ENCODE data around the gene MOB3C.
A peak's percentile ranks its signal among the peaks of the same experiment; 100 is the strongest.

Gene MOB3C

DNA sequence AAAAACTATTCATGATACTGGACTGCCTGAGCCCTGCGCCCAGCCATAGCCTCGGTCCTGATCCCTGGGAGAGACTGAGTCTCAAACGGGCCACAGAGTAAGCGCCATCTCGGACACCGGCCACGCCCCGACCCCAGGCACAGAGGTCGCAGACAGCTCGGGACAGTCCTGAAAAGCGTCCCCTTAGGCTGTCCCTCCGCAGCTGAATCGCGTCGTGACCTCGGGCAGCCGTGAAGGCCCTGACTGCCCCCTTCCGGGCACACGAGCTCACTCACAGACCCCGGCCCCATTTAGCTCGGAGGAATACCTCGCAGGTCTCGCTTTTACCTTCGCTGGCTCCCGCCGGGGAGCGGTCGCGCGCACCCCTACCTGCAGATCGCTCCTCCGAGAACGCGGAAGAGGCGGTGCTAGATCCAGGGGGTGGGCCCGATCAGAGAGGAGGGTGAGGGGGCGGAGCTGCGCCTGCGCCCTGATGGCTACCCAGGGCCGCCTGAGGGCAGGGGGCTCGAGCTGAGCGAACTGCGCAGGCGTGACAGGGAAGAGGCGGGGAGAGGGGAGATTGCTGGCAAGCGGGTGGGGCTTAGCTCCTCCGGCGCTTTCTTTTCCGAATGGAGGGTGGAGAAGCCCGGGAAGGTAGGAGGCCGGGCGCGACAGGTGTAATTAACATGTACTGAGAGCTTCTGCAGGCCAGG lies 12.6 kb downstream of the MOB3C start, which contains the start of gene MKNK1:
Gene MKNK1, minus strand, starts transcription at position 411 of the 692 bp plus-strand sequence. CDS start 20,941 bp downstream, outside the sequence.
- DNase-seq: peak; percentile 97

DNA sequence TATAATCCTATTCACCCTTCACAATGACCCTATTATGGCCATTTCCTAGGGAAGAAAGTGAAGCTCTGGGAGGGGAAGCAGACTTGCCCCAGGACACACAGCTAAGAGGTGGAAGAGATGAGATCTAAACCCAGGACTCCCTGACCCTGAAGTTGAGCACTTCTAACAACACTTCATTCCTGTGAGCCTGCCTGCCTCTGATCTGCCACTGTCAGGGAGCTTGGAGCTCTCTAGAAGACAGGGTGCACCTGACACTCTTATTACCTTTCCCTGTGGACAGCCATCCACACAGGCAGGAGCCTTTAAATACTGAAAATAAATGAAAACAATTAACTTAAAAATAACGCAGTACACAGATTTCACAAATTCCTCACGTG lies 13.1 kb downstream of the MOB3C start:
- peak; percentile 23 for DNase-seq

DNA sequence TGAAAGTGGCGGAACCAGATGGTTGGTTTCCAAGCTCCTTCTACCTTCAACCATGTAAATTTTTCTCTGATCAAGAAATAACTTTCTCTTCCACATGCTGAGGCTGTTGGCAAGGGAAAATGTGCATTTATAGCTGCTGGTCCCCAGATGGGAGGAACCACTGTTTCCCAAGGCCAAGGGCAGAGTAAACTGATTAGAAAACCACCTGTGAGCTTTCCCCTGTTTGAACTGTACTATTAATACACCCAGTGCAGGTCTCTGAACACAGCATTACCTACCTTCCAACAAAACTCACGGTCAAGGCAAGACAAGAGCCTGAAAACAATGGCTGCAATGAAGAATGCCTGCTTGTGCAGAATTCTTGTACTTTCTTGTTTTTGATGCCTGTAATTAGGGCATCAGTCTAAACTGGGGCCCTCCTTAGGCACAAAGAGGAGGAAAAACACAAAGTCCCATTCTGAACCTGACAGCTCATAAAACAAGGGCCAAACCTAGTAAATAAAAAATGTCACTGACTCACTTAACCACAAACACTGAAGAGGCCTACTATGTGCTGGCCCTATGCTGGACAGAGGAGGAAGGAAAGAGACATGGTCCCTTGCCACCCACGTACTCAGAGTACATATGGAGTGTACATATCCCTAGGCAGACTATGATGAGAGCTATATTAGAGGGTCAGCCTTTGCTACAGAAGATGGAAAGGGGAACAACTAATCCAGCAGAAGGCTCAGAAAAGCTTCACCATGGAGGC lies 15.2 kb downstream of the MOB3C start:
- DNase-seq: no peak

DNA sequence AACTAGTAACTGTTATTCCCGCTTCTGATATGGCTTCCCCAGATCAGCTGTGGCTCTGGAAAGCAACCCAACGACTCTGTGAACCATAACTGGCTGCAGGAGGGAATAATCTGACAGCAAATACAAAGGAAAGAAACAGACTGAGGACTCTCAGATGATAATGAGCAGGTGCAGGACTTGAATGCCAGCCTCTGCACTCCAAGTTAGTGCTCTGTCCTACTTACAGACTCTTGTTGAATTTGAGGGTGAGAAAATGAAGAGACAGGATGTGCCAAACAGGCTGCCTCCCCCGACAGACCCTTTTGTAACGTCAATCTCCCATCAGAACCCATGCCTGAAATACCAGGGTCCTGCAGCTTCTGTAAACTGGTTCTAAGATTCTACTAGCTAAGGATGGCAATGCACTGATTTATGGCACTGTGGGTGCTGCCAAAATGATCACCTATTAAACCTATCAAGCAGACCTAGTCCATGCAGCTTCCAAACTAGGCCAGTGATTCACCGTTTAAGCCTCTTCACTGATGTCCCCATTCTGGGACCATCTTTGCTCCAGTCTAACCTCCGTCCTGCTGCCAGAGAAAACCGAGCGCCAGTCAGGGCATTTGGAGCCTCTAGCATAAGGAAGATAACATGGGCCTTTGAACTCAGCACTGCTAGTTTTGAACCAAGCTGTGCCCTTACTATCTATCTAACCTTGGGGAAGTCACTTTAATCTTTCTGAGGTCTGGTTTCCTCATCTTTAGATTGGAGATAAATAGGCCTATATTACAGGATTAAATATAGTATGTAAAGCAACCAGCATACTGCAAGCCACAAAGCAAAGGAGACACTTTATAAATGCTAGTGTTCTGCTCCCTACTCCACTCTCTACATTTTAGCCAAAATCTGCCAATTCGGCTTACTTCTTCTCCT lies 17.3 kb downstream of the MOB3C start:
- no peak for DNase-seq

DNA sequence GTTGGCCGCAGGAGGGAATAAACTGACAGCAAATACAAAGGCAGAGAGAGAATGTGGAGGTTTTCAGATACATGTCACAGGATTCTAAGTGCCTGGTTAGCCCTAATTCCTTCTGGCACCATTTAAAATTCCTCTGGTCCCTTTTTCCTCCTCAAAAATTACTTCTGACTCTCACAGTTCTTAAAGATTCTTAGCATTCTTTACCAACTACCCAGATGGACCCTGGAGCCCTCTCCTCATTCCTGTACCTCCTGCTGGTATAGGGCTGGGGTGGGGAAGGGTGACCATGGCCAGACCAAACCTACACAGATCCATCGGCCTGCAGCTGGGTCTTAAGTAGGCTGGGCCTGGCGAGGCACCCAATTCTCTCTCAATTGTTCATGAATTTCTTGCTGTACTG lies 19.8 kb downstream of the MOB3C start:
- DNase-seq: no peak

DNA sequence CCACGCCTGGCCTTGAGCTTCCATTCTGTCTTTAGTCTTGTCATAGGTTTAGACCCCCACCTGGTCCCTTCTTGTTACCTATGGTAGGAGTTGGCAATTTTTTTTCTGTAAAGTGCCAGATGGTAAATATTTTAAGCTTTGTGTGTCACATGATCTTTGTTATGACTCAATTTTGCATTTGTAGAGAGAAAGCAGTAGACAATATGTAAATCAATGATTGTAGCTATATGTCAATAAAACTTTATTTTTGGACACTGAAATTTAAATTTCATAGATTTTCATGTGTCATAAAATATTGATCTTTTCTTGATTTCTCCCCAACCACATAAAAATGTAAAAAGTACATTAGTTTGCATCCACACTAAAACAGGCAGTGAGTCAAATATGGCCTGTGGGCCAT lies 20.6 kb downstream of the MOB3C start:
- peak; percentile 3 for DNase-seq

DNA sequence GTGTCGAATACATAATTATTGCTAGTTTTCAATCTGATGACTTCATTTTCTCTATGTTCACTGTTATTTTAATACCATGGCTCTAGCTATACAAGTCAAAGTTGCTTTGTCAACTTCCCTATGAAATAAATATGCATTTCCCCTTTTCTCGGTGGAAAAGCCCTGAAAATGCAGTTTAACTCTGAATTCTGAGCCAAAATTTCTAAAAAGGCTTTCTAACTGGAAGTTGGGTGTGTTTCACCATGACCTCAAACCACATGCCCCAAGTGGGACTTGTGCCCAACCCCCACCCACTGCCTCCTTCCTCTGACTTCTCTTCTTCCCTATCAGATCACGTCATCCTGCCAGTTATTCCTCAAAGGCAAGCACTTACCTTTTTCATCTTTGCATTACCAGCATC lies 21.5 kb downstream of the MOB3C start:
- DNase-seq: no peak

DNA sequence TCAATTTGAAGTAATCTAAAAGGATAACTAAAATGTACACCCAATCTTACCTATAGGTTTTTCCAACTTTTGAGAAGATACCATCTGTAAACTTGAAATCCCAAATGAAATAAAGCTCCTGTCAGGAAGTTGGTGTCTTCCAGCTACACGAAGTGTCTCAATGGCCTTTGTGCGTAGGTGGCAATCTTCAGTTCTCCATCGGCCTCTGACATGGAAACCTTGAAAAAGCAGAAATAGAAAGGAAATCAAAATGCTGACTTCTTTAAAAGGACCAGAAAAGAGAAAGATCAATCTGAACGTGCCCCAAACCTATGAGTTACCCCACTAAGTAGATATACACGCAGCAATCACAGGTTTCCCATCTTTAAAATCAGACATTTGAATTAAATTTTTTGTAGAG lies 22.5 kb downstream of the MOB3C start:
- DNase-seq: no peak

DNA sequence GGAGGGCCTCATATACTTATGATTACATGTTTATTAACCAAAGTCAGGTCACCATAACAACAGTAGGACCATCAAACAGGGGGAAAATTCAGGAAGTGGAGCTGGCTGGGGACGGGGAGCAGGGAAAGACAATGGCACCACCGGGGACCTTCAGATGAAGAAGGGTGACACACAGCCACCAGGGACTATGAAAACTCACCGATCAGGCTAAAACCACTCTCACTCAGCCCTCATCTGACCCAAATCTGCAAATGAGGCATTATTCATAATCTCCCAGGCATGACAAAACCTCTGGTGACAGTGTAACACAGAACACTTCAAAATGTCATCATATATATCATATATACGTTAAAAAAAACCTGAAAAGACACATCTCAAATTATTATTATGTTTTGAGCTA lies 23.8 kb downstream of the MOB3C start:
- no peak for DNase-seq

DNA sequence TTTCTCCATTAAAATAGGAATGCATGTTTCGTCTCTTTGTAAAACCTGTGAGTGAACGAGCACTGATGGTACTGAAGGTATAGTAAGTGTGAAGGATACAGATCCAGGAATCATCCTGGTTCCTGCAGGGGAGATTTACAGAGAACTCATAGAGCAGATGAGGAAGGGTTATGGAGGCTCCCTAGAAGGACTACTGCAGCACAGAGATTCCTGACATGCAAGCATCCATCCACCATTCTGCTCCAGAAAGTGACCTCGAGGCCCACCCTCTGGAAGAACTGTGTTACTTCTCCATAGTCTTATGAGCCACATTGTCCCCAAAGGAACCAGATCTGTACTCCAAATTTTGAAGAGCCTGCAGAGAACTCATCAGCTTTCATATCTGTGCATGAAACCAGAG lies 27.1 kb downstream of the MOB3C start:
- DNase-seq: no peak

DNA sequence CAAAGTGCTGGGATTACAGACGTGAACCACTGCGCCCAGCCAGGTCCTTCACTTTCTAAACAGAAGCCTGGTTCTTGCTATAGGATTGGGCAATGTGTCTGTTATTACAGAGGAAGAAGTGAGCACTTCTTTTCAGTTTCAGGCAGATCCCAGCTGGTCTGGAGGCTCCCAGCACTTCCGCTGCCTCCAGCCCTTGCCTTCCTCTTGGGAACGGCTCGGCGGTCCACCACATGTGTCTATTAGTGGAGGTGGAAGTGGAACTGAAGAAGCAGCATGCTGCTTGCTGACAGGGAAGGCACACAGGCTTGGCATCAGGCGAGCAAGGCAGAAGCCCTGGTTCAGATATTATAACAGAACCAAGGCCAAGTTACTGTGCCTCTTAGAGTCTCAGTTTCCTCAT lies 29.5 kb downstream of the MOB3C start:
- no peak for DNase-seq

DNA sequence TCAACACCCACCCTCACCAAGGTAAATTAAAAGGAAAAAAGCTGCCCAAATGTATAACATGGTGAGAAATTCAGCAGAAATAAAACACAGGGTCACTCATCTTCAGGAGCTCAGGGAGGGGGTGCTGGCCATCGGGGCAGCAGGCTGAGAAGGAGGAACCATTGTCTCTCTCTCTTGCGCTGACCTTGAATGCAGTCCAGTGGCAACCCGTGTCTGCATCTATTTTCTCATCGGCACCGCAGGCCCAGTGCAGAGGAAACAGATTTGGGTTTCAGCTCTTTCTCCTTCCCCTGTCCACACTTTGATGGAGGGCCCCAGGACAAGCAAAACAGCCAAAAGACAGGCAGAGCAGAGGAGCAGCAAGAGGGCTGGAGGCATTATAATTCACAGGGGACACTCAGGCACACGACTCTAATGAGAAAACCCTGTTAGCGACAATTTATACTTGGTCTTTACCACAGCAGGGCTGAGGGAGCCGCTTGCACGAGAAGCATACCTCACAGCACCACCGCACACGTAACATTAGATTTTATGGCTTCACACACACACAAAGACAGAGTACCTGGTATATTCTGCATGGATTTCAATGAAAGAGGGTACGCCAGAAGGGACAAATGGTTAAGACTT lies 31.2 kb downstream of the MOB3C start:
- no peak for DNase-seq

DNA sequence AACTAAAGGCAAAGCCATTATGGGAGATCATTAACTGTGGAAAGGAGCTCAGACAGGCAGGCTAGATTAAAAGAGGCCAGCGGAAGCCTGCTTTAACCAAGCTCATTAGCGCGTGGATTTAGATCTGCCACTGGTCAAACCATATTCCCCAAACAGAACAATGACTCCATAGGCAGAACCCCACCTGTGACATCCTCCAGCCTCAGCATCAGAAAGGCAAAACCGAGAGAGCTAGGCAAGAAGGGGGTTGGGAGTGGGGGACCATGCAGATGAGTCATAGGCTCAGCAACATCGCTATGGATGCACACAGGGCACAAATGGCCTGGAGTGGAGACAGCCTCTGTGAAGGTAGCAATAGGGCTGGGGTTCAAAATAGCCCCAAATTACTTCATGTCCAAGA lies 33.1 kb downstream of the MOB3C start:
- no peak for DNase-seq

DNA sequence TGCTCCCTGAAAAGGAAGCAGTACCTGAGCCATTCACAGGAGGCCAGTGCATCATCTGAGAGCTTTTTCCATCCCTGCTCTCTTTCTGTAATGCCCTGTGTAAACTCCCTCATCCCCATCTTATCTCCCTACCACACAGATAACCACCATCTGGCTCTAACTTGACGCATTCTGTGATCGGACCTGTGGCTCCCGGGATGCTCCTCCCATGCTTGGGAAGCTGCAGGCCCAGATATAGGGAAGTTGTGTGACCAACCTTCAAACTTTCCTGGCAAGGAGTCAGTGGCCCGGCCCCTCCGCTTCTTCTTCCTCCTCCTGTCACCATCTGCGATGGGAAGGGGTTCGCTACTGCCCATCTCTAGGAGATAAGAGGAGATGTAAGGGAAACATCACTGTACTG lies 33.6 kb downstream of the MOB3C start:
- no peak for DNase-seq

DNA sequence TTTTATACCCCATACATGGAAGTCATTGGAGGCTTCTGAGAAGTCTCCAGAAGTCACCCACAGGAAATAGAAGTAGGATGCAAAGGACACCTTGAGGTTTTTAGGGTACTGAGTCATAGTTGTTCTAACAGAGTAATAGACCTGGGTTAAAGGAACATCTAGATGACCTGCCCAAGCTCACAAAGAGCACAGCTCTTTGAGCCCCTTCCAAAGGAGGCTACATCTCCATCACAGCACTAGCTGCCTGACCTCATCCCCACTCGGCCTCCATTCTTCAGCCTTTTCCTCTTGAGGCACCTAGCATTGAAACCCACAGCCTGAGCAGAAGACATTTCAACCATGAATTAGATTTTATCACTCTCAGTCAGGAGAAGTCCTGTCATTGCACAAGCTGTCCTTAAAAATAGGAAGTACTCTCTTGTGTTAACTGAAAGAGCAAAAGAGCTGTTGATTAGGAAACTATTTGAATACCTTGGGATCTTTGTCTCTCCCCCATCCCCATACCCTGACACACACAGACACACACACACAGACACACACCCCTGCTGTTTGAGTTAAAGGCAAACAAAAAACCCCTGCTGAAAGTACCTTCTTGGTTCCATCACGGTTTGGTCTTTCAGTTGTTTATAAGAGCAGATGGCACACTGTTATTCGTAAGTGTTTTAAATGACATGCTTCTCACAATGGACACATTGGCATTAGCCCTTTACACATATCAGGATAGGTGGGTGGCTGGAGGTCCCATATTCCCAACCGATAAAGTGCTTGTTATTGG lies 34.7 kb downstream of the MOB3C start:
- no peak for DNase-seq

DNA sequence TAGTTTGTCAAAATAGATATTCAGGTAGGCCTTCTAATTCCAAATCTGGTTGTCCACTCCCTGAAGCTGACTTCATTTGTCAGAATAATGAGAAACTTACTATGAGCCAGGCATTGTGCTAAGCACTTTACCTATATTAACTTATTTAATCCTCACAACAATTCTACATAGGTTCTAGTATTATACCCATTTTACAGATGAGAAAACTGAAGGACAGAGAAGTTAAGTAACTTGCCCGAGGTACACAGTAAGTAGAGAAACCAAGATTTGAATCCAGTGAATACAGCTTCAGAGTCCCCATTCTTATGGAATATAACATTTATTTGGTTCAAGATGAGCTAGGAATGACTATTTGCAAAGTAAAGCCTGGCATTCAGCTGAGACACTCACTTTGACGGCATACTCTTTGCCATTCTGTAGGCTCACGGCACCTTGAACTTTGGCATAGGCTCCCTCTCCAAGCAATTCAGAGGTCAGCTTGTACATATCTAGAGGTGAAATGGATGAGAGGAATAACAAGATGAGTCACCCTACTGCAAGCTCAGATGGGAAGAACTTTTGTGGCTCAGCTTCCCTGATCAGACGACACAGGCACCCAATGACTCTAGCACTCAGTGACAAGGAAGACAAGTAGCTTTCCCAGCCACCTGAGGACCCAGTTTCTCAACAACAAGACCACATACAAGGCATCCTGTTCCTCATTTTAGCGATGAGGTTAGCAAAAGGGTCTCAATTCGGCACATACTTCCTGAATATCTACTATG lies 36.3 kb downstream of the MOB3C start:
- no peak for DNase-seq

DNA sequence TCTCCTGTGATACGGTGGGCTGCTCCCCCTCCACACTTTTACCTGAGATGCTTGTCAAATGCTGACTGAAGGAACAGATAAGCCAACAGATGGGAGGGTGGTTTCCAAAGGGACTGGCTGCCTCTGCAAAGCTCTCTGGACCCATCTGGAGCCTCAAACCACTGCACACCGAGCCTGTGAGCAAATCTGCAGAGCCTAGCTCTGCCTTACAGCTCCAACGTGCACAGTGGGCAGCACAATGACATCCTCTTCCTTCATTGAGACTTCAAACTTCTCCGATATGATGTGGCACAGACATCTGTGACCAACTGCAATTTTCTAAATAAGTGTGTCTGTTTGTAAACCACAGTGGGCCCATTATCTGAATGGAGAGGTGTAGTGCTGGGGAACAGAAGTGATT lies 38.9 kb downstream of the MOB3C start:
- peak; percentile 69 for DNase-seq

DNA sequence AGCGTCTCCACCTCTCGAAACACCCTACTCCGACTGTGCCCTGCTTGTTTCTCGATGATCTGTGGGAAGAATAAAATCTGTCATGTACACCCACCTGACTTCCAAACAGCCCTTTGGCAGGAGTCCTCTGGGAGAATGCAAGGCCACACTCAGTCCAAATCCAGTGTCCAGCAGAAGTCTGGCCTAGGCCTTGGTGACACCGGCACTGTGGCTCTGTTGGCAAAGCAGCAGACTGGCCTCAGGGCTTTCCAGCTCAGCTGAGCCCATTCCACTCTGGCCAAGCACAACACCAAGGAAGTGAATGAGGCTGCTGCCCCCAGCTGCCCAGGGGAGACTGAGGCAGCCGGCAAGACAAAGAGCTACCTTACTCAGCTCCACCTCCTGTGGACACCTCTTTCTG lies 40.0 kb downstream of the MOB3C start:
- no peak for DNase-seq

DNA sequence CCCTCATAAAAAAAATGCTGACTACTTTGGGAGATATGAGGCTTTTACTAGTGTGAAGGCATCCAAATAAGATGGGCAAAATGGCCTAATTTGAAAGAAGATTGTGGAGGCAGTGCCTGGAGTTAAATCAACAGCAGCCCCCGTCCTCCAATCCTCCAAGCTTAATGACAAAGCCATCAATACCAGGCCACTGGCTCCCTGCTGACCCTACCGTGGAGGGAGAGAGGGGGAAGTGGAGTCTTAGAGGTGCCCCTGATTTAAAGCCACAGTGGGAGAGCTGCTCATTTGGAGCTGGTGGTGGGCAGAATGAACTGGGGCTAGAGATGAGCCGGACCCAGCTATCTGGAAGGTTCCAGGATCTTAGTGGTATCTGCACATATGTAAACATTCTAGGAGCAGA lies 40.8 kb downstream of the MOB3C start:
- no peak for DNase-seq

DNA sequence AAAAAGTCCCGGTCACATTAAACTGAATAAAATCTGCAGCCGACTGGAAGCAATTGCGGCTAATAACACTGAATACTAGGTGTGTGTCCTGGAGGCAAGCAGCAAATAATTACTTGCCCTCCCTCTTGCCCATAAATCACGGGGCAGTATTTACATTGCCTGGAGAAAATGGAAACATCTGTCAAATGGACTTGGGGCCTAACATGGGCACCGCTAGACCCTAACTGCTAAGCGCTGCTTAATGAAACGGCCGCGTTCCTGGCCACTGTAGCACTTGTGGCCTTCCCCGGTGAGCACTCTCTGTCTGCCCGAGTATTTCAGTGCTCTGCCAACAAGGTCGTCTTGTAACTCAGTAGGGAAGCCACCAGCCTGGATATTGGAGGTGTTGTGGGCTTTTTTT lies 41.3 kb downstream of the MOB3C start:
- no peak for DNase-seq

DNA sequence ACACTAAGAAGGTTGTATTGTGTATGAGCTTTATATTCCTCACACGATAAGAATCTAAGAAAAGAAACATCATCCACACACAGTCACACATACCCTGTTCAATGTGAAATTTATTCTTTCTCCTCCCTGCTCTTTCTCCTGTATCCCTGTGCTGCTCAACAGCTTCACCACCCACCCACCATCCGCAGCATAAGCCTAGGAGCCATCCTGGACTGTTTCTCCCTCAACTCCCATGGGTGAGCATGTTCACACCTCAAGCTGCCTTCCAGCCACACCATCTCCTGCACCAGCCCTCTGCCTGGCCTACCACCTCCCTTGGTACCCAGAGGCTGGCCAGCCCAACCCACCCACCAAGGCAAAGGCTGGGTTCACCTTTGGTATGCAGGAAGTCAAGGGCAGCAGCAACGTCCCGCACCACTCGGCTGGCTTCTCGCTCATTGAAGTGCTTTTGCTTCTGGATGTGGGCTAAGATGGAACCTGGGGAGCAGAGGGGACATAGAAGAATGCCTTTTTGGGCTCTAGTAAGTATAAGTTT lies 44.9 kb downstream of the MOB3C start:
- DNase-seq: no peak

All from NCI-H2171 treated with DMSO at 0.1 percent for 48 hours (cell line).